ENCODE data around the gene ST6GALNAC3. TPM values are rescaled to one million over a fixed set of nuclear protein-coding genes. Genes with fewer than 3 reads are reported as not detected.
A peak's percentile ranks its signal among the peaks of the same experiment; 100 is the strongest.

ST6GALNAC3 gene
- total RNA-seq, 1 donor from 2014 or later: 22.0 TPM

GRCh38 chr1:76291737-76292136 is 217.2 kb downstream of the ST6GALNAC3 start:
- TF ChIP-seq CTCF (conservative IDR thresholded peaks at IDR 0.05): no peak
- peaks cover 3% of the 10 kb centered on the region for H3K9me3 Mint-ChIP-seq
- H3K27ac Mint-ChIP-seq (ENCODE audit: unreplicated experiment): no peak overlapping the region
- no peaks in the 10 kb centered on the region for H3K27me3 Mint-ChIP-seq (ENCODE audit: low read depth)
- H3K4me1 Mint-ChIP-seq: peaks cover 55% of the 10 kb centered on the region
- no peaks in the 10 kb centered on the region for H3K36me3 Mint-ChIP-seq (ENCODE audit: low read depth)
- DNase-seq (ENCODE audit: low read depth, low spot score): no peak
- H3K4me3 Mint-ChIP-seq: no peak overlapping the region

- no peak for TF ChIP-seq CTCF (conservative IDR thresholded peaks at IDR 0.05)
- no peaks in the 10 kb centered on the region for H3K27me3 Mint-ChIP-seq (ENCODE audit: low read depth)
- H3K36me3 Mint-ChIP-seq (ENCODE audit: low read depth): no peaks in the 10 kb centered on the region
- no peak overlapping the region for H3K4me3 Mint-ChIP-seq
- H3K4me1 Mint-ChIP-seq: peaks cover 55% of the 10 kb centered on the region
- H3K27ac Mint-ChIP-seq (ENCODE audit: unreplicated experiment): no peak overlapping the region
- H3K9me3 Mint-ChIP-seq: peaks cover 3% of the 10 kb centered on the region
- DNase-seq (ENCODE audit: low read depth, low spot score): no peak
Observed at GRCh38 chr1:76292418-76293184, 218.1 kb downstream of the ST6GALNAC3 start.

GRCh38 chr1:76293831-76294230 is 219.3 kb downstream of the ST6GALNAC3 start:
- Mint-ChIP-seq H3K36me3 (ENCODE audit: low read depth) (no peaks in the 10 kb centered on the region), H3K27ac (ENCODE audit: unreplicated experiment) (no peak overlapping the region), H3K4me1 (peaks cover 64% of the 10 kb centered on the region), H3K4me3 (peak overlapping the region; percentile 13), H3K27me3 (ENCODE audit: low read depth) (no peaks in the 10 kb centered on the region), H3K9me3 (peaks cover 3% of the 10 kb centered on the region)
- DNase-seq (ENCODE audit: low read depth, low spot score): no peak
- TF ChIP-seq CTCF (conservative IDR thresholded peaks at IDR 0.05): no peak

- no peak for DNase-seq (ENCODE audit: low read depth, low spot score)
- TF ChIP-seq CTCF (conservative IDR thresholded peaks at IDR 0.05): no peak
- H3K27ac Mint-ChIP-seq (ENCODE audit: unreplicated experiment): no peak overlapping the region
- H3K4me1 Mint-ChIP-seq: peaks cover 68% of the 10 kb centered on the region
- H3K36me3 Mint-ChIP-seq (ENCODE audit: low read depth): no peaks in the 10 kb centered on the region
- peak overlapping the region; percentile 3 for H3K4me3 Mint-ChIP-seq
- H3K27me3 Mint-ChIP-seq (ENCODE audit: low read depth): no peaks in the 10 kb centered on the region
- peaks cover 3% of the 10 kb centered on the region for H3K9me3 Mint-ChIP-seq
Observed at GRCh38 chr1:76294482-76295194, 220.1 kb downstream of the ST6GALNAC3 start.

- H3K4me3 Mint-ChIP-seq: no peak overlapping the region
- H3K27me3 Mint-ChIP-seq (ENCODE audit: low read depth): no peaks in the 10 kb centered on the region
- H3K9me3 Mint-ChIP-seq: no peaks in the 10 kb centered on the region
- no peaks in the 10 kb centered on the region for H3K36me3 Mint-ChIP-seq (ENCODE audit: low read depth)
- H3K4me1 Mint-ChIP-seq: peaks cover 50% of the 10 kb centered on the region
- H3K27ac Mint-ChIP-seq (ENCODE audit: unreplicated experiment): no peak overlapping the region
- TF ChIP-seq CTCF (conservative IDR thresholded peaks at IDR 0.05): no peak
- no peak for DNase-seq (ENCODE audit: low read depth, low spot score)
Observed at GRCh38 chr1:76298399-76298798, 223.9 kb downstream of the ST6GALNAC3 start.

All from neural crest cell (in vitro differentiated cells).